Measurements from ENCODE around the gene GPR142.

- TF ChIP-seq POLR2A (IDR thresholded peaks at IDR 0.05; ENCODE audit: low read depth) (no peak), POLR2AphosphoS5 (IDR thresholded peaks at IDR 0.05) (no peak)
These were observed 32.8 kb upstream of the GPR142 start for GRCh38 chr17:74334393-74335039.

Data from esophagus muscularis mucosa (tissue), 2 donors.